ENCODE data around the gene JMJD8. TPM values are rescaled to one million over a fixed set of nuclear protein-coding genes. Genes with fewer than 3 reads are reported as not detected.

JMJD8 gene
- total and polyA plus RNA-seq, 10 of the 15 experiments (the other 5 are each of a cell fraction or from before 2014, with no cell fraction given): 1.00 to 50.4 (median 30.7) TPM

GRCh38 chr16:720447-720989 lies 36.4 kb upstream of the JMJD8 start (continued):
- 0 out of 3 replicates have a peak, but pooled peaks have one; percentile 18 for TF ChIP-seq POU2F2 (IDR thresholded peaks at IDR 0.05; ENCODE audit: borderline replicate concordance, low read depth, low read length)
- no peak for TF ChIP-seq KDM1A (IDR thresholded peaks at IDR 0.05; ENCODE audit: borderline replicate concordance)
- TF ChIP-seq PAX8 (IDR thresholded peaks at IDR 0.05): no peak
- TF ChIP-seq BACH1 (IDR thresholded peaks at IDR 0.05; ENCODE audit: borderline replicate concordance): no peak
- TF ChIP-seq BCL3 (IDR thresholded peaks at IDR 0.05; ENCODE audit: borderline replicate concordance, insufficient read depth, low read depth, low read length, poor library complexity, severe bottlenecking): no peak
- TF ChIP-seq ATF7 (IDR thresholded peaks at IDR 0.05; ENCODE audit: low read depth): 0 out of 2 replicates have a peak, but pooled peaks have one; percentile 18
- TF ChIP-seq PKNOX1 (IDR thresholded peaks at IDR 0.05): peak; percentile 29; the same call in 1 of the 2 replicates
- TF ChIP-seq ETV6 (conservative IDR thresholded peaks at IDR 0.05 in 1 of 2, IDR thresholded peaks at IDR 0.05 in 1 of 2; ENCODE audit: borderline replicate concordance in 1 of 2, low read depth in 1 of 2): no peak
- 0 out of 2 replicates have a peak, but pooled peaks have one; percentile 54 for TF ChIP-seq CHD2 (IDR thresholded peaks at IDR 0.05; ENCODE audit: borderline replicate concordance, low read depth, low read length)
- TF ChIP-seq NBN (IDR thresholded peaks at IDR 0.05): 0 out of 2 replicates have a peak, but pooled peaks have one; percentile 56
- TF ChIP-seq BMI1 (IDR thresholded peaks at IDR 0.05; ENCODE audit: borderline replicate concordance): no peak
